ENCODE data around the gene WWOX.

- TF ChIP-seq CTCF (IDR thresholded peaks at IDR 0.05; ENCODE audit: insufficient read depth, low read depth, low read length) (no peak), EZH2 (IDR thresholded peaks at IDR 0.05; ENCODE audit: insufficient read depth, low read length) (no peak)
Measured at GRCh38 chr16:78945336-78945735, 845.9 kb downstream of the WWOX start.
